Psoas muscle (tissue), 8 donors: ENCODE results near the gene CCDC154. TPM values are rescaled to one million over a fixed set of nuclear protein-coding genes. Genes with fewer than 3 reads are reported as not detected.

Experiments
- ATAC-seq, 4 donors: fragments of 200-7000 bp; cut with Tn5 transposase; one replicate each; pipeline ENCODE4 v1.9.1; 2020; ENCODE audit warnings: moderate library complexity in 3 of 4, mild to moderate bottlenecking in 2 of 4
- DNase-seq, 2 donors: peaks; one replicate each; pipeline ENCODE4 v3.0.0-alpha.2; 2020
- H3K27ac ChIP-seq: fragments of 200-600 bp; one replicate; pipeline ENCODE4 v1.8.0; 2022
- H3K27me3 ChIP-seq, 3 donors: fragments of 200-600 bp in 1 of 3; one replicate each; pipeline versions ENCODE4 v1.6.1 to v1.8.0; 2013 to 2022; ENCODE audit warnings: low read length in 2 of 3, mild to moderate bottlenecking in 2 of 3, moderate library complexity in 1 of 3; ENCODE audit not compliant: insufficient read depth in 3 of 3
- H3K36me3 ChIP-seq, 2 donors: fragments of 200-600 bp in 1 of 2; one replicate each; pipeline versions ENCODE4 v1.6.1 to v1.8.0; 2013 to 2022; ENCODE audit warnings: low read depth in 1 of 2, mild to moderate bottlenecking in 1 of 2, moderate library complexity in 1 of 2; ENCODE audit not compliant: insufficient read depth in 1 of 2
- H3K4me1 ChIP-seq: fragments of 200-600 bp; one replicate; pipeline ENCODE4 v1.8.0; 2022
- H3K4me3 ChIP-seq: fragments of 200-600 bp; one replicate; pipeline ENCODE4 v1.8.0; 2022; ENCODE audit warnings: mild to moderate bottlenecking
- H3K9me3 ChIP-seq: fragments of 200-600 bp; one replicate; pipeline ENCODE4 v1.8.0; 2022
- WGBS, 3 donors: extraction: QIAGEN DNeasy Blood & Tissue Kit; methylation state at CpG; one replicate each; pipeline versions ENCODE4 v1.1.6 to v1.1.7; 2013; 5-methylcytosine and 5-hydroxymethylcytosine counted together
- intact Hi-C, 2 donors: fragments of 100-400 bp; cut with DNase I; formaldehyde crosslinking; loops; one replicate each; pipeline versions ENCODE4 v1.11.0 to v1.14.2; 2022
- polyA plus RNA-seq, 3 donors: library from polyadenylated mRNA; stranded (reverse); fragments of 200-250 nt; gene quantifications; one replicate each; pipeline ENCODE4 v1.2.3, GENCODE V29; 2013
- total RNA-seq, 4 donors: library from RNA; stranded (reverse); fragmentation: NEBNext Ultra II Directional in 2 of 4; extraction: Animal tissue kit (Norgen Biotek cat#: 25700) in 2 of 4; gene quantifications; one replicate each; pipeline versions ENCODE4 v1.2.1 to v1.2.4, GENCODE V29; 2021 to 2023
- TF ChIP-seq, protein P1 (sequence below): fragments of 200-600 bp; IDR thresholded peaks from one replicate; pipeline ENCODE4 v1.8.0; 2022; ENCODE audit warnings: antibody characterized with exemption
- donor health status: healthy with polysubstance abuse.
- donor health status: DM: no; HTN: no; CAD: no; lungs with moderate emphysema.
- donor health status: Bipolar disorder and iron deficiency.
- donor health status: healthy.
- donor health status: DM: yes; HTN: yes; CAD: no.
- donor health status: DM: no; HTN: no; CAD: no.
- donor health status: DM: no; HTN: no; CAD: no.
- donor health status: DM: yes; HTN: yes; CAD: no.

The CCDC154 gene
- total and polyA plus RNA-seq, 7 donors = 0.21 to 1.5 (median 0.40) TPM; not detected in 1

DNA sequence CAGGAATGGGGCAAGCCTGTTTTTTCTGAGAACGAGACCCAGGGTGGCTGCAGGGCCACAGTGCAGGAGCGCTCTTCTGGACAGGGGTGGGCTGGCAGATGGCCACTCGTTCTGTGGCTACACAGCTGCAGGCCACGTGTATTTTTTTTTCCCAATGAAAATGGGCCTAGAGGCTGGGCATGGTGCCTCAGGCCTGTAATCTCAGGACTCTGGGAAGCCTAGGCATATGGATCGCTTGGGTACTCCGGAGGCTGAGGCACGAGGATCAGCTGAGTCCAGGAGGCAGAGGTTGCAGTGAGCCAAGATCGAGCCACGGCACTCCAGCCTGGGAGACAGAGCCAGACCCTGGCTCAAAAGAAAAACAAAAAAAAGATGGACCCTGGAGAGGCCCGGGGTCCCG lies 36.6 kb downstream of the CCDC154 start:
- ATAC-seq (peak; percentile 27 to 55 (median 45)), DNase-seq (peak in 1 of 2 donors; percentile 70)
- peak overlapping the region; percentile 66 for H3K27ac ChIP-seq
- peaks cover 0 to 30% of the 10 kb centered on the region in 2 donors for H3K36me3 ChIP-seq
- peak overlapping the region; percentile 71 for H3K4me3 ChIP-seq
- no peaks in the 10 kb centered on the region for H3K27me3 ChIP-seq
- TF ChIP-seq, protein P1, sequence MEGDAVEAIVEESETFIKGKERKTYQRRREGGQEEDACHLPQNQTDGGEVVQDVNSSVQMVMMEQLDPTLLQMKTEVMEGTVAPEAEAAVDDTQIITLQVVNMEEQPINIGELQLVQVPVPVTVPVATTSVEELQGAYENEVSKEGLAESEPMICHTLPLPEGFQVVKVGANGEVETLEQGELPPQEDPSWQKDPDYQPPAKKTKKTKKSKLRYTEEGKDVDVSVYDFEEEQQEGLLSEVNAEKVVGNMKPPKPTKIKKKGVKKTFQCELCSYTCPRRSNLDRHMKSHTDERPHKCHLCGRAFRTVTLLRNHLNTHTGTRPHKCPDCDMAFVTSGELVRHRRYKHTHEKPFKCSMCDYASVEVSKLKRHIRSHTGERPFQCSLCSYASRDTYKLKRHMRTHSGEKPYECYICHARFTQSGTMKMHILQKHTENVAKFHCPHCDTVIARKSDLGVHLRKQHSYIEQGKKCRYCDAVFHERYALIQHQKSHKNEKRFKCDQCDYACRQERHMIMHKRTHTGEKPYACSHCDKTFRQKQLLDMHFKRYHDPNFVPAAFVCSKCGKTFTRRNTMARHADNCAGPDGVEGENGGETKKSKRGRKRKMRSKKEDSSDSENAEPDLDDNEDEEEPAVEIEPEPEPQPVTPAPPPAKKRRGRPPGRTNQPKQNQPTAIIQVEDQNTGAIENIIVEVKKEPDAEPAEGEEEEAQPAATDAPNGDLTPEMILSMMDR = no peak
- 9 to 20% (median 13%) methylated on average over 11 of the region's 11 CpGs for WGBS, 3 donors
- peaks cover 5% of the 10 kb centered on the region for H3K4me1 ChIP-seq
- intact Hi-C loops = no loop called here
- H3K9me3 ChIP-seq = no peaks in the 10 kb centered on the region

- ATAC-seq (no peak), DNase-seq (no peak)
- Histone ChIP-seq H3K9me3 (no peaks in the 10 kb centered on the region), H3K27me3 (no peaks in the 10 kb centered on the region), H3K4me1 (peaks cover 5% of the 10 kb centered on the region), H3K27ac (no peak overlapping the region), H3K4me3 (no peak overlapping the region), H3K36me3 (peaks cover 4 to 58% of the 10 kb centered on the region in 2 donors)
- TF ChIP-seq, protein P1 = no peak
- 87 to 97% (median 89%) methylated on average over 14 of the region's 14 CpGs for WGBS, 3 donors
- intact Hi-C loops = no loop called here
Observed at GRCh38 chr16:1403733-1404132, 40.6 kb downstream of the CCDC154 start.

- TF ChIP-seq, protein P1 = no peak
- WGBS, 3 donors = 88 to 95% (median 89%) methylated on average over 22 of the region's 22 CpGs
- ATAC-seq (no peak), DNase-seq (no peak)
- intact Hi-C loops = no loop called here
- H3K9me3 ChIP-seq = no peaks in the 10 kb centered on the region
- H3K4me3 ChIP-seq = no peak overlapping the region
- no peaks in the 10 kb centered on the region for H3K27me3 ChIP-seq
- H3K4me1 ChIP-seq = no peaks in the 10 kb centered on the region
- peaks cover 4 to 64% of the 10 kb centered on the region in 2 donors for H3K36me3 ChIP-seq
- no peak overlapping the region for H3K27ac ChIP-seq
Observed at GRCh38 chr16:1403036-1403435, 41.3 kb downstream of the CCDC154 start.

DNA sequence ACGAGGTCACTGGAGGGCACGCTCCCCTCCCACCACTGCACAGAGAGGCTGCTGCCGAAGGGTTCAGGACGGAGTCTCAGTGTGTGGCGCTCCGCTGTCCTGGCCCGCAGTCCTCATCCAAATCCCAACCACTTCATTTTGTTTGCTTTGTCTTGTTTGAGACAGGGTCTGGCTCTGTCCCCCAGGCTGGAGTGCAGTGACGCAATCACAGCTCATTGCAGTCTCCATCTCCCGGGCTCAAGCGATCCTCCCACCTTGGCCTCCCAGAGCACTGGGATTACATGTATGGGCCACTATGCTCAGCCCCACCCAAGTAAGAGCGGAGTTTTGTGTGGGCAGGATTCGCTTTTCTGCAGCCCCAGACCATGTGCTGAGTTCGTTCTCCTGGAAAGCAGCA lies 42.6 kb downstream of the CCDC154 start:
- H3K36me3 ChIP-seq = peaks cover 4 to 71% of the 10 kb centered on the region in 2 donors
- no peaks in the 10 kb centered on the region for H3K27me3 ChIP-seq
- H3K9me3 ChIP-seq = no peaks in the 10 kb centered on the region
- 89 to 95% (median 90%) methylated on average over 13 of the region's 13 CpGs for WGBS, 3 donors
- H3K27ac ChIP-seq = no peak overlapping the region
- no peak for DNase-seq
- ATAC-seq = no peak
- no peak overlapping the region for H3K4me3 ChIP-seq
- TF ChIP-seq, protein P1 = no peak
- no peaks in the 10 kb centered on the region for H3K4me1 ChIP-seq
- intact Hi-C loops = no loop called here

- Histone ChIP-seq H3K27ac (no peak overlapping the region), H3K9me3 (no peaks in the 10 kb centered on the region), H3K4me1 (no peaks in the 10 kb centered on the region), H3K4me3 (no peak overlapping the region), H3K27me3 (no peaks in the 10 kb centered on the region), H3K36me3 (peaks cover 4 to 74% of the 10 kb centered on the region in 2 donors)
- no peak for DNase-seq
- ATAC-seq = no peak
- intact Hi-C loops = no loop called here
- WGBS, 3 donors = 88 to 94% (median 88%) methylated on average over 21 to 29 of the region's 29 CpGs
- TF ChIP-seq, protein P1 = no peak
Observed at GRCh38 chr16:1401061-1401757, 43.1 kb downstream of the CCDC154 start.
